Esophagus muscularis mucosa (tissue), 4 donors: ENCODE measurements around the gene USP49.

Source experiments
- EP300 ChIP-seq: sonication (generic); formaldehyde crosslinking; IDR thresholded peaks from one replicate; pipeline ENCODE4 v1.6.1; 2017; ENCODE audit warnings: antibody characterized with exemption
- POLR2A ChIP-seq: fragments of 450-650 bp; IDR thresholded peaks from one replicate; pipeline ENCODE4 v1.6.1; 2017; ENCODE audit warnings: antibody characterized with exemption, moderate library complexity, mild to moderate bottlenecking, low read depth
- TF ChIP-seq, protein P1 (sequence below), 3 experiments: fragments of 200-600 bp in 2 of 3; fragments of 450-650 bp in 1 of 3; sonication (generic) in 2 of 3; IDR thresholded peaks; one replicate each; pipeline ENCODE4 v1.5.1; 2017 to 2019; ENCODE audit warnings: antibody characterized with exemption in 3 of 3, mild to moderate bottlenecking in 2 of 3, moderate library complexity in 1 of 3

DNA sequence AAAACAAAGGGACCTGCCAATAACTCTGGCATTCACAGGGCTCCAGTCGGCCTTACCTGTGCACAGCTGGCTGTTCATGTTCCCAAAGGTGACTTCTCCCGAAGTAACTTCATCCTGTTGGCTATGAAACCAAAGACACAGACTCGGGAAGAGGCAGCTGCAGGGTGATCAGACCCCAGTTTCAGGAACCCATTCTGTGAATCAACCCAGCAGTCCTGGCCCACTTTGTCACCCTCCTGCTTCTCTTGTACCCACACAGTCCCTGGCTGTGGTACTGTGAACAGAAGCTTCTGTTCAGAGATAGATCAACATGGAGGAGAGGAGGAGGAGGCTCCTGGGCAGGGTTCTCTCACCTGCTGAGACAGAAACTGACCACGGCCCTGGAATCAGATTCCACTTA is 139.3 kb downstream of the USP49 start:
- TF ChIP-seq, protein P1, sequence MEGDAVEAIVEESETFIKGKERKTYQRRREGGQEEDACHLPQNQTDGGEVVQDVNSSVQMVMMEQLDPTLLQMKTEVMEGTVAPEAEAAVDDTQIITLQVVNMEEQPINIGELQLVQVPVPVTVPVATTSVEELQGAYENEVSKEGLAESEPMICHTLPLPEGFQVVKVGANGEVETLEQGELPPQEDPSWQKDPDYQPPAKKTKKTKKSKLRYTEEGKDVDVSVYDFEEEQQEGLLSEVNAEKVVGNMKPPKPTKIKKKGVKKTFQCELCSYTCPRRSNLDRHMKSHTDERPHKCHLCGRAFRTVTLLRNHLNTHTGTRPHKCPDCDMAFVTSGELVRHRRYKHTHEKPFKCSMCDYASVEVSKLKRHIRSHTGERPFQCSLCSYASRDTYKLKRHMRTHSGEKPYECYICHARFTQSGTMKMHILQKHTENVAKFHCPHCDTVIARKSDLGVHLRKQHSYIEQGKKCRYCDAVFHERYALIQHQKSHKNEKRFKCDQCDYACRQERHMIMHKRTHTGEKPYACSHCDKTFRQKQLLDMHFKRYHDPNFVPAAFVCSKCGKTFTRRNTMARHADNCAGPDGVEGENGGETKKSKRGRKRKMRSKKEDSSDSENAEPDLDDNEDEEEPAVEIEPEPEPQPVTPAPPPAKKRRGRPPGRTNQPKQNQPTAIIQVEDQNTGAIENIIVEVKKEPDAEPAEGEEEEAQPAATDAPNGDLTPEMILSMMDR (IDR thresholded peaks at IDR 0.05) = no peak
- TF ChIP-seq EP300 (no peak), POLR2A (no peak)
